ENCODE results near the gene IFT122. TPM values are rescaled to one million over a fixed set of nuclear protein-coding genes. Genes with fewer than 3 reads are reported as not detected.

IFT122 gene
- total and polyA plus RNA-seq, 3 donors from 2014 or later: 125 to 218 (median 168) TPM

DNA sequence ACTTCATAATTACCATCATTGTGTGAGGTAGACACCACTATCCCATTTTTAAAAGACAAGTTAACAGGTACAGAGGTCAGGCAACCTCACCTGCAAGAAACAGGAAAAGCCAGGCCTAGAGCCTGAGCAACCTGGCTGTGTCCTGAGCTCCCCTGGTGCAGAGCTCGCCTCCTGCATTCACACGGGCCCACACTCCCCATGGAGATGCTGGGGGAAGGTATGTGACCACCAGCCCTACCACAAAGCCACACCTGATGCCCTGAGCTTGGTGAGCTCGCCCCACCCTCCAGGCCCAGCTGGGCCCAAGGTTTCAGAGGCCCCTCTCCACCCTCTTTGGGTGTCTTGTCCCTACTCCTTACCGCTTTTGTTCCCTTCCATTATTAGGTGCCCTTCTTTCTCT is 10.4 kb upstream of the IFT122 start:
- TF ChIP-seq CTCF (IDR thresholded peaks at IDR 0.05): no peak
- TF ChIP-seq POLR2A (IDR thresholded peaks at IDR 0.05): no peak
- 83 to 84% methylated on average over 4 of the region's 4 CpGs for WGBS, 2 donors
- H3K36me3 ChIP-seq (ENCODE audit: low read depth, missing control alignments): no peaks in the 10 kb centered on the region
- intact Hi-C loops (cut with DNase I; ENCODE audit: low total_unique reads): no loop called here
- H3K27ac ChIP-seq: no peak overlapping the region
- no peaks in the 10 kb centered on the region for H3K9me3 ChIP-seq
- DNase-seq: no peak
- H3K27me3 ChIP-seq: no peaks in the 10 kb centered on the region
- no peak overlapping the region for H3K4me3 ChIP-seq
- H3K4me1 ChIP-seq: no peaks in the 10 kb centered on the region

DNA sequence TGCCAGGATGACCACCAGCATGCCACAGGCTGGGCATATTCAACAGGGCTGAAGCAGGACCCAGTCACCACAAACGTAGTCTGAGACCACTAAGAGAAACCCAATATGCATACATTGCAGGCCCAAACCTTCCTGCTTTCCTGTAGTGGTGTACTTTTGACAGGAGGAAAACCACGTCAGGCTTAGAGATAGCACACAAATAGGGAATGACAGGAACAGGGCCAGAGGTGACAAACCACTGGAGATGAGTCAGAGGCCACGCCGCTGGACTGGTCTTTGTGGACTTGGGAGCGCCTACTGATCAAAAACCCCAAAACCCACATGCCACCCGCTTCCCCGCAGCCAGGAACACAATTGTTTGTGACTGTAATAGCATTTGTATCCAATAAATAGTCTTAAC is 8.0 kb upstream of the IFT122 start:
- no peak for DNase-seq
- Histone ChIP-seq H3K4me3 (no peak overlapping the region), H3K9me3 (no peaks in the 10 kb centered on the region), H3K27ac (no peak overlapping the region), H3K36me3 (ENCODE audit: low read depth, missing control alignments) (no peaks in the 10 kb centered on the region), H3K4me1 (no peaks in the 10 kb centered on the region), H3K27me3 (no peaks in the 10 kb centered on the region)
- 92 to 95% methylated on average over 7 of the region's 7 CpGs for WGBS, 2 donors
- intact Hi-C loops (cut with DNase I; ENCODE audit: low total_unique reads): no loop called here
- TF ChIP-seq POLR2A (IDR thresholded peaks at IDR 0.05) (no peak), CTCF (IDR thresholded peaks at IDR 0.05) (no peak)

DNA sequence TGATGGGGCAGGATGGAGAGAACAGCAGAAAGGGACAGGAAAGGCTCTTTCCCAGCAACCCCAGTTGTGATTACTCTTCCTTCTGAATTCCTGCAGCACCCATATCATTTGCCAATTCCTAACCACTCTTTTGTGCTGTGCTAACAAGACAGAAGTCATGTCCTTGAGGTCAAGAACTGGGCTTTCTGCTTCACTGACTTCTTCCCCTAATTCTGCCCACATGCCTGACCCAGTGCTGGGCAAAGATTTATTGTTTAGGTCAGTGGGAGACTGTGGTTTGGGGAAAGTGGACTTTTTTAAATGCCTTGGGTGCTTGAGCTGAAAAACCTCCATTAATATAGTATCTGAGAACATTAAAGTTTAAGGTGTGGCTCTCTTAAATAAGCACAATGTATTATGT is 7.4 kb upstream of the IFT122 start:
- H3K36me3 ChIP-seq (ENCODE audit: low read depth, missing control alignments): no peaks in the 10 kb centered on the region
- TF ChIP-seq POLR2A (IDR thresholded peaks at IDR 0.05) (no peak), CTCF (IDR thresholded peaks at IDR 0.05) (no peak)
- no peaks in the 10 kb centered on the region for H3K4me1 ChIP-seq
- no peak for DNase-seq
- H3K9me3 ChIP-seq: no peaks in the 10 kb centered on the region
- no peak overlapping the region for H3K4me3 ChIP-seq
- no peak overlapping the region for H3K27ac ChIP-seq
- intact Hi-C loops (cut with DNase I; ENCODE audit: low total_unique reads): no loop called here
- no peaks in the 10 kb centered on the region for H3K27me3 ChIP-seq

- H3K9me3 ChIP-seq: no peaks in the 10 kb centered on the region
- no peaks in the 10 kb centered on the region for H3K27me3 ChIP-seq
- H3K36me3 ChIP-seq (ENCODE audit: low read depth, missing control alignments): no peaks in the 10 kb centered on the region
- intact Hi-C loops (cut with DNase I; ENCODE audit: low total_unique reads): no loop called here
- no peak for DNase-seq
- H3K4me1 ChIP-seq: peaks cover 3% of the 10 kb centered on the region
- H3K27ac ChIP-seq: no peak overlapping the region
- TF ChIP-seq CTCF (IDR thresholded peaks at IDR 0.05) (no peak), POLR2A (IDR thresholded peaks at IDR 0.05) (no peak)
- H3K4me3 ChIP-seq: no peak overlapping the region
- 90 to 93% methylated on average over 5 of the region's 5 CpGs for WGBS, 2 donors
Measured at GRCh38 chr3:129433565-129433964, 6.5 kb upstream of the IFT122 start.

GRCh38 chr3:129434140-129434539 is 5.9 kb upstream of the IFT122 start:
- Histone ChIP-seq H3K27me3 (no peaks in the 10 kb centered on the region), H3K27ac (no peak overlapping the region), H3K36me3 (ENCODE audit: low read depth, missing control alignments) (no peaks in the 10 kb centered on the region), H3K4me3 (no peak overlapping the region), H3K9me3 (no peaks in the 10 kb centered on the region), H3K4me1 (peaks cover 4% of the 10 kb centered on the region)
- TF ChIP-seq CTCF (IDR thresholded peaks at IDR 0.05): no peak
- TF ChIP-seq POLR2A (IDR thresholded peaks at IDR 0.05): no peak
- no peak for DNase-seq
- intact Hi-C loops (cut with DNase I; ENCODE audit: low total_unique reads): no loop called here
- WGBS, 2 donors: 90 to 96% methylated on average over 1 of the region's 1 CpG

Measured in testis (tissue), 3 donors.